ENCODE data around the gene SAMM50.
A peak's percentile ranks its signal among the peaks of the same experiment; 100 is the strongest.

Gene SAMM50

DNA sequence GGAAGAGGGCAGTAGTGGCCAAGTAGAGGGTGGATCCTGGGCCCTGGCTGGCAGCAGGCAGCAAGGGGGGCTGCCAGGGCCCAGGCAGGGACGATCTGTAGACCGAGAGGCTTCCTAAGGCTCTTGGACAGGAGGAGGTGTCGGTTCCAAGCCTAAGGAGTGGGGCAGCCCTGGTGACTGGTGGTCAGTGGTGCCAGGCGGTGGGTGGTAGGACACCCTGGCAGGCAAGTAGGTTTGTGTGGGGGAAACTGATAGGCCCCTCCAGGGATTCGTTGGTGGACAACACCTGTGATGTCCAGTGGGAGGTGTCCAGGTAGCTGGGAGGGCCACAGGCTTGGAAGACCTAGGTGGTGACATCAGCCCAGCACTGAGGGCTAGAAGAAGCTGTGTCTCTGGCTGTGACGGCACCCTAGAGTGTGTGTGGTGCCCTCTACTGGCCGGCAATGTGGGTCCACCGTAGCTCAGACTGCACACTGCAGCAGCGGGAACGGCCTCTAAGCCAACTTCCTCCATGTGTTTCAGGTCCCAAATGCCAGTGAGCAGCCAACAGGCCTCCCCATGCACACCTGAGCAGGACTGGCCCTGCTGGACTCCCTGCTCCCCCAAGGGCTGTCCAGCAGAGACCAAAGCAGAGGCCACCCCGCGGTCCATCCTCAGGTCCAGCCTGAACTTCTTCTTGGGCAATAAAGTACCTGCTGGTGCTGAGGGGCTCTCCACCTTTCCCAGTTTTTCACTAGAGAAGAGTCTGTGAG lies 9.4 kb upstream of the SAMM50 start:
- DNase-seq (ENCODE audit: low read depth) = peak; percentile 47

DNA sequence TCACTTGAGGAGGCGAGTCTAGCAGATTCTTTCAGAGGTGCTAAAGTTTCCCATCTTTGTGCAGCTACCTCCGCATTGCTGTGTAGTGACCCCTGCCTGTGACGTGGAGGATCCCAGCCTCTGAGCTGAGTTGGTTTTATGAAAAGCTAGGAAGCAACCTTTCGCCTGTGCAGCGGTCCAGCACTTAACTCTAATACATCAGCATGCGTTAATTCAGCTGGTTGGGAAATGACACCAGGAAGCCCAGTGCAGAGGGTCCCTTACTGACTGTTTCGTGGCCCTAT lies 8.9 kb upstream of the SAMM50 start:
- DNase-seq (ENCODE audit: low read depth) = no peak

DNA sequence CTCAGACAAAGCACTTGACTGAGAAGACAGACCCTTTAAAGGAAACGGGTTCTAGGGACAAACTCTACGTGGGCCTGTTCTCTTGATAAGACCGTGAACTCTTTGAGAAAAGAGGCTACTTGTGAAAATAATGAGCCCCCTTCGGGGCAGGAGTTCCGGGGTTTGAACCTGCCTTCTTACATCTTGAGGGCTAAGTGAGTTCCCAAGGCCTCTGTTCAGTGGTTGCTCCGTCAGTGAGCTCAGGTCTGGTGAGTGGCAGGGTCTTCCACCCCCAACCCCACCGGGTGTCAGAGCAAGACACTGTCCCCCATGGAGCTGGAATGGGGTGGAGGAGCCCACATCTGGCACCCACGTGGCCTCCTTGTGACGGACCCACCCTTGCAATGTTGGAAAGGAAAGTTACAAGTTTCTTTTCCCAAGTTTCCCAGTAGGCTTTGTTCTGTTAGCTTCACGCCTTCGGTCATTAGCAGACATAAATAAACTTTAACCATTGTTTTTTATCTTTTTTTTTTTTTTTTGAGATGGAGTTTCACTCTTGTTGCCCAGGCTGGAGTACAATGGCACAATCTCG lies 6.3 kb upstream of the SAMM50 start:
- DNase-seq (ENCODE audit: low read depth) = no peak

GRCh38 chr22:43951391-43951790 lies 3.9 kb upstream of the SAMM50 start:
- DNase-seq (ENCODE audit: low read depth) = no peak

DNA sequence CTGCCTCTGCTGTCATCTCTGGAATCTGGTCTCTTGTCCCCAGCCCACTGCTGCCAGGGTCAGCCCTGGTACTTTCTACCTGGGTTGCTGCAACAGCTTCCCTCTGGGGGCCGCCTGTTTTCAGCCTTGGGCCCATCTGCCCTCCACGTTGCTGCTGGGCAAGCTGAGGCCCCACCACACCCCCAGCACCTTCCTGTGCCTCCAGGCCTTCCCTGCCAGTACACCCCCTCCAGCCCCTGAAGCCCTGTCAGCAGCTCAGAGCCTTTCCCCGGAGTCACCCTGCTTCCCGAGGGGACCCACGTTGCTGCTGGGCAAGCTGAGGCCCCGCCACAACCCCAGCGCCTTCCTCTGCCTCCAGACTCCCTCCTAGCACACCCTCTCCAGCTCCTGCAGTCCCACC lies 3.3 kb upstream of the SAMM50 start:
- DNase-seq (ENCODE audit: low read depth) = no peak

- DNase-seq (ENCODE audit: low read depth) = no peak
These were observed 1.1 kb upstream of the SAMM50 start for GRCh38 chr22:43953988-43954785.

DNA sequence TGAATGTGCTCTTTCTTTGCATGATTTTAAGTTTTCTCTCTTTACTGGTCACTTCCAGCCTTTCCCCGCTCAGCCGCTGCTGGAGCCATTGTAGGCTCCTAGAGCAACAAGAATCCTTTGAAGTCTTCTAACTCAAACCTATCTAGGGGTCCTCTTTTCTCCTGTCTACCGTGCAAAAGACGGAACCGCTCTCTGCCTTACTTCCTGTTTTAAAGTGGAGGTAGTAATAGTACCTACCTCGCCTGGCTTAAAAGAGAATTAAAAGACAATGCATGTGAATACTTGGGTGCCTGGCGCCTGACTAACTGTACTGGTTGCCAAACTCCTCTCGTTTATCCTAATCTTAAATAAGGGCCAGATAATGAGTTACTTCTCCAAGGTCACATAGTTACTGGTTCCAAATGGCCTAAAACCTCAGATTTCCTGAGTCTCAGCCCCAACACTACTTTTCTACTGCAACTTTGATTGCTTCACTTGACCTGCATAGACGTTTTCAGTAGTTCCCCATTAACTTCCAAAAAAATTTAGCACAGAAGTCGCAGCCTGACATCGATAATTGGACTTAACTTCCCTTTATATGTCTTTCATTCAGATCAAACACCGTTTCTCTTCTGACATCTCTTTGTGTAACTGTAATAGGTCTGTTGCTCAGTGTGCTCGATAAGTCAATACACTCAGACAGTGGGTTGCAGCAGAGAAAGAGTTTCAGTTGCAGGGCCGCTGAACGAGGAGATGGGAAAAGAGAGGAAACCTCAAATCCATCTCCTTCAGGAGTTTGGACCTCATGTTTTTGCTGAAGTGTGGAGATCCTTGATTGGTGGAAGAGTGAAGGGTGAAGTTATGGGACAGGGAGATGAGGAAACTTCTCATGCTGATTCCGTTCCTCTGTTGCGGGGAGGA lies 891 bp downstream of the SAMM50 start:
- no peak for DNase-seq (ENCODE audit: low read depth)

GRCh38 chr22:43956805-43957463 lies 1.7 kb downstream of the SAMM50 start:
- no peak for DNase-seq (ENCODE audit: low read depth)

DNA sequence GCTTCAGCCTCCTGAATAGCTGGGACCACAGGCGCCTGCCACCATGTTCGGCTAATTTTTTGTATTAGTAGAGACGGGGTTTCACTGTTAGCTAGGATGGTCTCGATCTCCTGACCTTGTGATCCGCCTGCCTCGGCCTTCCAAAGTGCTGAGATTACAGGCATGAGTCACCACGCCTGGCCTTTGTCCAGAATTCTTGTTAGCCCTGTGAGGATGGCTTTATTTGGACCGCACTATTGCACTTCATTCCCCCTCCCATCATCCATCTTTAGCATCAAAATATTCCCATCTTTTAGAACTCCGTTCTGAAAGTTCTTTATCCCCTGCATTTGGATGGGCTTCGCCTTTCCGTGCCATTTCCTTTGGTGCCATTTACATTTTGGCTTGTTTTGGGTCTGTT lies 2.6 kb downstream of the SAMM50 start:
- no peak for DNase-seq (ENCODE audit: low read depth)

DNA sequence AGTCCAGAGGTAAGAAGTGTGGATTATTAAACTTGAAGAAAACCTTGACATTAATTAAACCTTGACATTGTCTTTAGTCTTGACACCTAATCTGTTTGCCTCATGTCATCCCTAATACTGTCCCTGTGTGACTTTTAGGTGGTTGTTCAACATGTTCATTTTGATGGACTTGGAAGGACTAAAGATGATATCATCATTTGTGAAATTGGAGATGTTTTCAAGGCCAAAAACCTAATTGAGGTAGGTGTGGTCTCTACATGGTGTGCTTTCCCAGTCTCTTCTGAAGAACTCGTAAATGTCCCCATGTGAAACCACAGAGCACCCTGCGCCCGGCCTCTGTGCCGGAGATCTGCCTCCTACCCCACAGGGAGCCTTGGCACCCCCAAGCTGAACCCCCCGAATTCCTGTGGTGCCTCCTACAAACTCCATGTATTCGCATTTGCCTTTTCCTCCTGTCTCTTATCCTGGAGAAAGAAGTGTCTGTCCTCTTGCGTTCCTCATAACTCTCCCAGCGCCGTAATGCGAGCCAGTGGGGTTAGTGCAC lies 9.1 kb downstream of the SAMM50 start:
- DNase-seq (ENCODE audit: low read depth) = no peak

DNA sequence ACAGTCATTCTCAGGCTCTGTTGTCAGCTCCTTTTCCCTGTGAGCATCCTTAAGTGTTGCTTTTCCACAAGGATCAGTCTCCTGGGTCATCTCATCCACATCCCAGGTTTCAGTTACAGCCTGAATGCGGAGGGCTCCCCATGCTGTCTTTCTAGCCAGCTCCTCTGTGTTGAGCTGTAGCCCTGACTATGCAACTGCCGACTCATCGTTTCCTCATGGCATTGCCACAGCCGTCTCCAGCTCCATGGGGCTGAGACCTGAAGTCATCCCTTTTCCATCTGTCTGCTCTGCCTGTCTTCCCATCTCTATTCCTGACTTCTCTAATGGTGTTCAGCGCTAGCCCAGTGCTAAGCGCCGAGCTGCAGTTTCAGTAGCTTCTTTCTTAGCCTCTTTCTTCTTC lies 11.8 kb downstream of the SAMM50 start:
- no peak for DNase-seq (ENCODE audit: low read depth)

DNA sequence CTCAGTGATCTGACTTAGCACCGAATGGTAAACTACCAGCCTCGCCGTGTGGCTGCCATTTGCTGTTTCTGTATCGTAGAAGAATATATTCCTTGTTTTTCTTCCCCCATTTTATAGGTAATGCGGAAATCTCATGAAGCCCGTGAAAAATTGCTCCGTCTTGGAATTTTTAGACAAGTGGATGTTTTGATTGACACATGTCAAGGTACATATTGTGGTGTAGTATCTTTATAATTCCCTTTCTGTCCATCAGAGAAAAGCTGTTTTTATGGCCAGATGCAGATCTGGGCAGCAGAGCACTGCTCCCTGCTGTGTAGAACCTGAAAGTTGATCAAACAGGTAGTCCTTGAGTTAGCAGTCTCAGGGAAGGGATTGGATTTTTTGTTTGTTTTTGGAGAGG lies 13.4 kb downstream of the SAMM50 start:
- no peak for DNase-seq (ENCODE audit: low read depth)

- no peak for DNase-seq (ENCODE audit: low read depth)
These were observed 14.0 kb downstream of the SAMM50 start for GRCh38 chr22:43969021-43969878.

DNA sequence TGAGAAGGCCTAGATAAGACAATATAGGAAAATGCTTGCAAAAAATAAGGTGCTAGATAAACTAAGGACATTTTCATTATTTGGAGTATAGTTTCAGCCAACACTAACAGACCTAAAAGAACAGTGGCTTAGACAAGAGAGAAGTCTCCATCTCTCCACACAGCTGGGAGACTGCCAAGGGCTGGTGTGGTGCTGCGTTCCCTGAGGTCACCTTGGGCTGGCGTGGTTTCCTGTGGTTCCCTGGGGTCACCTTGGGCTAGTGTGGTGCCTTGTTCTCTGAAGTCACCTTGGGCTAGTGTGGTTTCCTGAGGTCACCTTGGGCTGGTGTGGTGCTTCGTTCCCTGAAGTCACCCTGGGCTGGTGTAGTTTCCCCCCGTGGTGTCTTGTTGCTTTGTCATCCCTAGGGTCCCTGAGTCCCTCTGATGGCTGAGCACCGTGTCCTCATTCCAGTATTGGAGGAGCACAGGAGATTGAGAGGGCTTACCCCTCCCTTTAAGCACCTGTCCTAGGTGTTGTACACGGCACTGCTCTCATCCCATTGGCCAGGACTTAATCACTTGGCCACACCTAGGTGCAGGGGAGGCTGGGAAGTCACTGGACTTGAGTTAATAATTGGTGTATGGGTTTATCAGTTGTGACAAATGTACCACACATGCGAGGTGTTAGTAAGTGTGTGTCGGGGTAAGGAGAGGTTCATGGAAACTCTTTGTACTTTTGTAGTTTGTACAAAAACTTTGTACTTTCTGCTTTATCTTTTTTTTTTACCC lies 14.9 kb downstream of the SAMM50 start:
- DNase-seq (ENCODE audit: low read depth) = no peak

- DNase-seq (ENCODE audit: low read depth) = no peak
These were observed 15.9 kb downstream of the SAMM50 start for GRCh38 chr22:43971112-43971511.

DNA sequence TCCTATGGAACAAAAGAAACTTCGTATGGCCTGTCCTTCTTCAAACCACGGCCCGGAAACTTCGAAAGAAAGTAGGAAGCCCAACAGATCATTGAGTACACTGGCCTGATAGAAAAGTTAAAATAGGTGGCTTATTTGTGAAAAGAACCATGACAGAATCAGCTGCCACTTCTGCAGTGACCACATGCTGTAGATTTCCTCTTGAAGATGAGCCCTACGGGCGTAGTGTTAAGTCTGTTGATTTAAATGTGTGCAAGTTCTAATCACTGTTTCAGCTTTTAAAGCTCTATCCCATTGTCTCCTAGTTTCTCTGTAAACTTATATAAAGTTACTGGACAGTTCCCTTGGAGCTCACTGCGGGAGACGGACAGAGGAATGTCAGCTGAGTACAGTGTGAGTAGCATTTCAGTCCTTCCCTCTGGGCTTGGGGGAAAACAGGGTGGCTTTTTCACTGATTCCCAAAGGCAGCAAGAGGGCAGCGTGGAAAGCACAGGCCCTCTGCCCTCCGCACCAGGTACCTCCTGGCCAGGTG lies 17.8 kb downstream of the SAMM50 start:
- DNase-seq (ENCODE audit: low read depth) = no peak

DNA sequence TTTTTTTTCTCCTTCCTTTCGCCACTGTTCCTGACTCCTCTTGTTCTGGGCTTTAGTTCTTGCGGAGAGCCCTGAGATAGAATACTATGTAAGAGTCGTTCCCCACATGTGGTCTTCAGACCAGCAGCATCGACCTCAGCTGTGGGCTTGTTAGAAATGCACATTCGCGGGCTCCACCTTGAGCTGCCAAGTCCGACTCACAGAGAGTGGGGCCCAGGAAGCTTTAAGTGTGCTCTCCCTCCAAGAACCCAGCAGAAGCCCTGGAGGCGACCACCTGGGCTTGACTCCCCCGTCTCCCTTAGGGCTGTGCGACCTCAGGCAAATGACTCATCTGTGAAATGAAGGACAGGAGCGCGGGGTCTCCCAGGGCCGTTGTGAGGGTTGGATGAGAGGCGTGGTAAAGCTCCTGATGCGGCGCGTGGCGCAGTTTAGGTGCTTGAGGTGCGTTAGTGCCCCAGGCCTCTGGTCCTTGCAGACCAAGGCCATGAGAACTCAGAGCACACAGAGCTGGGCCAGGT lies 18.8 kb downstream of the SAMM50 start:
- no peak for DNase-seq (ENCODE audit: low read depth)

DNA sequence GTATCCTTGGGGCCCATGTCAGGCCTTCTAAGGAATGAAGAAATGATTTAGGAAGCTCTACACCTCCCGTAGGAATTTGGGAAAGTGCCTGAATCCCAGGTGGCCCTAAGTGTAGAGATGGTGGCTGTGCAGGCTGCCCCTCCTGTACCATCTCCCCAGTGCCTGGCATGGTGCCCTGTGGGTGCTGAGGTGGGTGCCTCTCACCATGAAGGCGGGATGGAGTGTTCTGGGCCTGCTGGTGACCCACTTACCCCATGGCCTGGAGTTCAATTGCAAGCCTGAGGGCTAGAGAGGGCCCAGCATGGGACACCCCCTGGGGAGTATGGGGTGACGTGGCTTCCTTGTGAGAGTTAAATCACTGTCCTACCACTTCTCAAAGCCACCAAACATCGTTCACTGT lies 19.8 kb downstream of the SAMM50 start:
- DNase-seq (ENCODE audit: low read depth) = no peak
